ENCODE results near the gene ZNF584.
"Not testable (repeated sequence)": the region's sequence is repeated elsewhere in the genome, so short reads cannot be mapped to it uniquely, and the experiment has no call there.

ZNF584 gene

GRCh38 chr19:58403920-58404478 lies 4.5 kb upstream of the ZNF584 start:
- not testable (repeated sequence) for DNase-seq (ENCODE audit: low read depth, low spot score)

- no peak for DNase-seq (ENCODE audit: low read depth, low spot score)
Observed at GRCh38 chr19:58406818-58407657, 1.4 kb upstream of the ZNF584 start.

- no peak for DNase-seq (ENCODE audit: low read depth, low spot score)
Observed at GRCh38 chr19:58407658-58408151, 744 bp upstream of the ZNF584 start.

GRCh38 chr19:58409010-58409790 lies 751 bp downstream of the ZNF584 start:
- DNase-seq (ENCODE audit: low read depth, low spot score), result no peak

GRCh38 chr19:58416604-58417003 lies 8.2 kb downstream of the ZNF584 start:
- no peak for DNase-seq (ENCODE audit: low read depth, low spot score)

- DNase-seq (ENCODE audit: low read depth, low spot score), result no peak
Observed at GRCh38 chr19:58417071-58417470, 8.6 kb downstream of the ZNF584 start.

GRCh38 chr19:58428617-58429016 lies 20.2 kb downstream of the ZNF584 start:
- DNase-seq (ENCODE audit: low read depth, low spot score), result no peak

GRCh38 chr19:58429745-58430144 lies 21.3 kb downstream of the ZNF584 start:
- no peak for DNase-seq (ENCODE audit: low read depth, low spot score)

- no peak for DNase-seq (ENCODE audit: low read depth, low spot score)
Observed at GRCh38 chr19:58434217-58434616, 25.8 kb downstream of the ZNF584 start.

- peak; percentile 99 for DNase-seq (ENCODE audit: low read depth, low spot score)
Observed at GRCh38 chr19:58439576-58440554, 31.4 kb downstream of the ZNF584 start, which contains the start of gene ZNF132. Gene ZNF132 (minus strand): TSS chr19:58440153. CDS start chr19:58439821, 332 bp downstream.

- no peak for DNase-seq (ENCODE audit: low read depth, low spot score)
Observed at GRCh38 chr19:58440556-58440955, 32.1 kb downstream of the ZNF584 start.

GRCh38 chr19:58442986-58443385 lies 34.5 kb downstream of the ZNF584 start:
- DNase-seq (ENCODE audit: low read depth, low spot score), result not testable (repeated sequence)

GRCh38 chr19:58448860-58449259 lies 40.4 kb downstream of the ZNF584 start:
- DNase-seq (ENCODE audit: low read depth, low spot score), result not testable (repeated sequence)

- not testable (repeated sequence) for DNase-seq (ENCODE audit: low read depth, low spot score)
Observed at GRCh38 chr19:58449980-58450379, 41.5 kb downstream of the ZNF584 start.

- no peak for DNase-seq (ENCODE audit: low read depth, low spot score)
Observed at GRCh38 chr19:58450856-58451357, 42.5 kb downstream of the ZNF584 start.

GRCh38 chr19:58451358-58452101 lies 43.1 kb downstream of the ZNF584 start, which contains the start of gene ZNF324B:
Gene ZNF324B (plus strand): TSS chr19:58451622. CDS start chr19:58453702, 2,080 bp downstream.
- peak; percentile 97 for DNase-seq (ENCODE audit: low read depth, low spot score)

GRCh38 chr19:58453743-58454142 lies 45.3 kb downstream of the ZNF584 start:
- no peak for DNase-seq (ENCODE audit: low read depth, low spot score)

- no peak for DNase-seq (ENCODE audit: low read depth, low spot score)
Observed at GRCh38 chr19:58455306-58455705, 46.9 kb downstream of the ZNF584 start.

GRCh38 chr19:58456111-58456510 lies 47.7 kb downstream of the ZNF584 start:
- no peak for DNase-seq (ENCODE audit: low read depth, low spot score)

- DNase-seq (ENCODE audit: low read depth, low spot score), result no peak
Observed at GRCh38 chr19:58460039-58460438, 51.6 kb downstream of the ZNF584 start.

All from ELF-1 (cell line).